NCI-H2227 (cell line): ENCODE results near the gene SHISA4.
"Not testable (repeated sequence)": the region's sequence is repeated elsewhere in the genome, so short reads cannot be mapped to it uniquely, and the experiment has no call there.

ENCODE experiments used
- DNase-seq: peaks from one replicate; lab custom pipeline; 2025; ENCODE audit not compliant: unreplicated experiment; lab: John Stamatoyannopoulos, UW

Gene SHISA4

GRCh38 chr1:201888282-201889089 is at the start of gene SHISA4:
Gene SHISA4 (plus strand): TSS chr1:201888898. CDS start chr1:201888995, 97 bp downstream.
- DNase-seq, result peak; percentile 74

- not testable (repeated sequence) for DNase-seq
Observed at GRCh38 chr1:201839089-201839488, 49.6 kb upstream of the SHISA4 start.

- no peak for DNase-seq
Observed at GRCh38 chr1:201840055-201840454, 48.6 kb upstream of the SHISA4 start.

GRCh38 chr1:201840490-201840889 is 48.2 kb upstream of the SHISA4 start:
- no peak for DNase-seq

GRCh38 chr1:201841265-201841912 is 47.3 kb upstream of the SHISA4 start:
- no peak for DNase-seq

GRCh38 chr1:201842472-201843027 is 46.1 kb upstream of the SHISA4 start:
- DNase-seq, result no peak

GRCh38 chr1:201845331-201846083 is 43.2 kb upstream of the SHISA4 start:
- DNase-seq, result no peak

- DNase-seq, result no peak
Observed at GRCh38 chr1:201847150-201847549, 41.5 kb upstream of the SHISA4 start.

GRCh38 chr1:201848230-201848629 is 40.5 kb upstream of the SHISA4 start:
- DNase-seq, result no peak

- no peak for DNase-seq
Observed at GRCh38 chr1:201849372-201850052, 39.2 kb upstream of the SHISA4 start.

GRCh38 chr1:201850053-201850397 is 38.7 kb upstream of the SHISA4 start:
- no peak for DNase-seq

- DNase-seq, result no peak
Observed at GRCh38 chr1:201851949-201852348, 36.7 kb upstream of the SHISA4 start.

- DNase-seq, result not testable (repeated sequence)
Observed at GRCh38 chr1:201856722-201857121, 32.0 kb upstream of the SHISA4 start.

GRCh38 chr1:201859424-201859823 is 29.3 kb upstream of the SHISA4 start:
- no peak for DNase-seq

GRCh38 chr1:201861448-201861847 is 27.2 kb upstream of the SHISA4 start:
- no peak for DNase-seq

- no peak for DNase-seq
Observed at GRCh38 chr1:201870397-201870796, 18.3 kb upstream of the SHISA4 start.

- no peak for DNase-seq
Observed at GRCh38 chr1:201874672-201875071, 14.0 kb upstream of the SHISA4 start.

- DNase-seq, result peak; percentile 12
Observed at GRCh38 chr1:201876148-201876818, 12.4 kb upstream of the SHISA4 start.

- peak; percentile 41 for DNase-seq
Observed at GRCh38 chr1:201877877-201878401, 10.8 kb upstream of the SHISA4 start.

GRCh38 chr1:201880928-201881571 is 7.6 kb upstream of the SHISA4 start:
- no peak for DNase-seq
